Right lobe of liver (tissue), 6 donors: ENCODE data around the gene COL27A1. TPM values are rescaled to one million over a fixed set of nuclear protein-coding genes. Genes with fewer than 3 reads are reported as not detected.
A peak's percentile ranks its signal among the peaks of the same experiment; 100 is the strongest.

ENCODE experiments used
- ATAC-seq, 4 donors: fragments of 200-7000 bp; cut with Tn5 transposase; one replicate each; pipeline ENCODE4 v1.9.1; 2020; ENCODE audit warnings: mild to moderate bottlenecking in 4 of 4, moderate library complexity in 4 of 4
- DNase-seq, 3 donors: peaks; one replicate each; pipeline ENCODE4 v3.0.0-alpha.2; 2020
- H3K27ac ChIP-seq, 3 donors: fragments of 200-600 bp; one replicate each; pipeline ENCODE4 v1.8.0; 2022
- H3K27me3 ChIP-seq, 2 donors: fragments of 200-600 bp; one replicate each; pipeline ENCODE4 v1.8.0; 2022
- H3K36me3 ChIP-seq, 4 donors: fragments of 200-600 bp; sonication (generic) in 1 of 4; one replicate each; pipeline versions ENCODE4 v1.5.1 to v1.8.0; 2017 to 2022; ENCODE audit warnings: control low read depth in 1 of 4
- H3K4me1 ChIP-seq, 4 donors: fragments of 200-600 bp; sonication (generic) in 1 of 4; one replicate each; pipeline versions ENCODE4 v1.5.1 to v1.8.0; 2017 to 2022; ENCODE audit warnings: control low read depth in 1 of 4
- H3K4me3 ChIP-seq, 3 donors: fragments of 200-600 bp; one replicate each; pipeline ENCODE4 v1.8.0; 2022
- H3K9me3 ChIP-seq, 4 donors: fragments of 200-600 bp; sonication (generic) in 1 of 4; one replicate each; pipeline versions ENCODE4 v1.5.1 to v1.8.0; 2017 to 2022; ENCODE audit warnings: control low read depth in 1 of 4
- POLR2A ChIP-seq: fragments of 450-650 bp; IDR thresholded peaks from one replicate; pipeline ENCODE4 v1.6.1; 2017; ENCODE audit warnings: antibody characterized with exemption, mild to moderate bottlenecking
- WGBS: methylation state at CpG from one replicate; pipeline ENCODE4 v1.1.6; 2018; ENCODE audit warnings: low coverage, low lambda C conversion rate; ENCODE audit not compliant: insufficient coverage; ENCODE audit errors: missing lambda C conversion rate; 5-methylcytosine and 5-hydroxymethylcytosine counted together
- intact Hi-C, 2 donors: fragments of 100-400 bp; cut with DNase I; formaldehyde crosslinking; loops; one replicate each; pipeline versions ENCODE4 v1.11.2 to v1.14.1; 2022
- total RNA-seq, 6 experiments: library from RNA; depleted of rRNA in 2 of 6; stranded (reverse); fragments of >200 nt in 2 of 6; fragmentation: NEBNext Ultra II Directional in 3 of 6; extraction: Animal tissue kit (Norgen Biotek cat#: 25700) in 3 of 6; gene quantifications; one replicate each; pipeline versions ENCODE4 v1.1.0 to v1.2.4, GENCODE V29; 2016 to 2023
- TF ChIP-seq, protein P1 (sequence below), 4 donors: fragments of 200-600 bp in 3 of 4; fragments of 450-650 bp in 1 of 4; IDR thresholded peaks; one replicate each; pipeline versions ENCODE4 v1.5.1 to v1.8.0; 2016 to 2022; ENCODE audit warnings: antibody characterized with exemption in 4 of 4, mild to moderate bottlenecking in 2 of 4
- donor health status: DM: no; HTN: yes; CAD: no.
- donor health status: DM: no; HTN: no; CAD: no.
- donor health status: DM: no; HTN: no; CAD: no.
- donor health status: DM: no; HTN: yes; CAD: no.
- donor health status: DM: no; HTN: yes; CAD: no.

The COL27A1 gene
- total RNA-seq, 6 experiments from 2014 or later = 11.8 to 51.9 (median 29.3) TPM

DNA sequence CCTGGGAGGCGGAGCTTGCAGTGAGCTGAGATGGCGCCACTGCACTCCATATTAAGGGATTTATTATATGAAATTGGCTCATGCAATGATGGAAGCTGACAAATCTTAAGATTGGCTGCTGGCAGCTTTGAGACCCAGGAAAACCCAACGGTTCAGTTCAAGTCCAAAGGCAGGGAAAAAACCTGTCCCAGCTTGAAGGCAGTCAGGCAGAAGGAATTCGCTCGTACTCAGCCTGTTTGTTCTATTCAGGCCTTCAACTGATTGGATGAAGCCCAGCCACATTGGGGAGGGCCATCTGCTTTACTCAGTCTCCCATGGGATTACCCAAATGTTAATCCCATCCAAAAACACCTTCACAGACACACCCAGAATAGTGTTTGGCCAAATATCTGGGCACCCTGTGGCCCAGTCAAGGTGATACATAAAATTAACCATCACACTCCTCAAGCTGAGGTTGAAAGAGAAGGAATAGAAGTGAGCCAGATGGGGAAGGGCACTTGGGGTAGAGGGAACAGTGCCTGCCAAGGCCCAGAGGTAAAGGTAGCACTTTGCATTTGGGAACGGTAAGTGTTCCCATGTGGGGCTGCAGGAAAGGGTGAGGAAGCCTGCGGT, 159.0 kb downstream of the COL27A1 start:
- no peak overlapping the region for H3K4me3 ChIP-seq
- ATAC-seq = peak; percentile 1 to 35 (median 12)
- TF ChIP-seq, protein P1, sequence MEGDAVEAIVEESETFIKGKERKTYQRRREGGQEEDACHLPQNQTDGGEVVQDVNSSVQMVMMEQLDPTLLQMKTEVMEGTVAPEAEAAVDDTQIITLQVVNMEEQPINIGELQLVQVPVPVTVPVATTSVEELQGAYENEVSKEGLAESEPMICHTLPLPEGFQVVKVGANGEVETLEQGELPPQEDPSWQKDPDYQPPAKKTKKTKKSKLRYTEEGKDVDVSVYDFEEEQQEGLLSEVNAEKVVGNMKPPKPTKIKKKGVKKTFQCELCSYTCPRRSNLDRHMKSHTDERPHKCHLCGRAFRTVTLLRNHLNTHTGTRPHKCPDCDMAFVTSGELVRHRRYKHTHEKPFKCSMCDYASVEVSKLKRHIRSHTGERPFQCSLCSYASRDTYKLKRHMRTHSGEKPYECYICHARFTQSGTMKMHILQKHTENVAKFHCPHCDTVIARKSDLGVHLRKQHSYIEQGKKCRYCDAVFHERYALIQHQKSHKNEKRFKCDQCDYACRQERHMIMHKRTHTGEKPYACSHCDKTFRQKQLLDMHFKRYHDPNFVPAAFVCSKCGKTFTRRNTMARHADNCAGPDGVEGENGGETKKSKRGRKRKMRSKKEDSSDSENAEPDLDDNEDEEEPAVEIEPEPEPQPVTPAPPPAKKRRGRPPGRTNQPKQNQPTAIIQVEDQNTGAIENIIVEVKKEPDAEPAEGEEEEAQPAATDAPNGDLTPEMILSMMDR (IDR thresholded peaks at IDR 0.05) = no peak
- no peak for TF ChIP-seq POLR2A
- peak overlapping the region; percentile 66 to 85 (median 81) for H3K27ac ChIP-seq
- intact Hi-C loops = no loop called here
- no peaks in the 10 kb centered on the region for H3K36me3 ChIP-seq
- WGBS = 58% methylated on average over 6 of the region's 7 CpGs
- H3K4me1 ChIP-seq = peaks cover 0 to 60% (median 26%) of the 10 kb centered on the region in 4 donors
- DNase-seq = peak in 1 of 3 donors; percentile 46
- no peaks in the 10 kb centered on the region for H3K9me3 ChIP-seq
- H3K27me3 ChIP-seq = no peaks in the 10 kb centered on the region

DNA sequence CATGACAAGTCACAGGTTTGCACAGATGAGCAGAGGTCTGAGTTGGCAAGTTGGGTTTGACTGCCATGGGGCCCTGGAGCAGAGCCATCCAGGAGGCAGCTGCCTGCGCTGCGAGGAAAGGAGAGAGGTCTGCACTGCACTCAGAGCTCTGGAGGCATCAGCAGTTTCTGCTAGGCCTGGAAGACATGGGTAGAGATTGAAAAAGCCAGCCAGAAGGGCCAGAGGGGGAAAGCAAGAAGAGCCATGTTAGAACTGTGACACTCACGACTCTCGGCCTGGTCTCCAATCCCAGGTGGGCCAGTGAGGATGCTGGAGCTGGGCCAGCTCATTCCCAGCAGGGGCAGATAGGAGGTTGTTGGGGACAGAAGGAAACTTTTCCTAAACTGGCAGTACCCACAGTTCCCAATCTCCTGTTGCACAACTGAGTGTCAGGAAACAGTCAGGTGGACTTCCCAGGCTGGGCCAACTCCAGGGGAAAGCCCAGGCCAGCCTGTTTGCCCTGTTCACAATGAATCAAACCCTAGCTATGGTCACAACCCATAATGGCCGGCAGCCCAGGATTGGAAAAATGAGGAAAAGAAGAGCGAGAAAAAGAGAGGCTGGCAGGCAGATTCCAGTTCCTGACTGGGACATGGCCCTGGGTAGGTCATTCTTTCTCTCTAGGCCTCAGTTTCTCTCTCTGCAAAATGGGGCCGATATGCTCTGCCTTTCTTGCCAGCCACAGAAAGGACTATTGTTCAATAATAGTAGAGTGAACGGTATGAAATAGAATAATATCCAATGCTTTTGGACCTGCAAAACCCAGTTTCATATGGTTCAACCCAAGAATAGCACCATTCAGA, 159.8 kb downstream of the COL27A1 start:
- H3K9me3 ChIP-seq = no peaks in the 10 kb centered on the region
- TF ChIP-seq POLR2A = peak; percentile 63
- TF ChIP-seq, protein P1 (IDR thresholded peaks at IDR 0.05) = no peak
- H3K4me3 ChIP-seq = peak overlapping the region in 2 of 3 donors; percentile 8 to 26
- no peaks in the 10 kb centered on the region for H3K27me3 ChIP-seq
- no peaks in the 10 kb centered on the region for H3K36me3 ChIP-seq
- 45% methylated on average over 6 of the region's 8 CpGs for WGBS
- H3K27ac ChIP-seq = peak overlapping the region; percentile 66 to 85 (median 81)
- DNase-seq (peak; percentile 87 to 92 (median 88)), ATAC-seq (peak; percentile 75 to 85 (median 80))
- H3K4me1 ChIP-seq = peaks cover 0 to 65% (median 28%) of the 10 kb centered on the region in 4 donors
- intact Hi-C loops = no loop called here

DNA sequence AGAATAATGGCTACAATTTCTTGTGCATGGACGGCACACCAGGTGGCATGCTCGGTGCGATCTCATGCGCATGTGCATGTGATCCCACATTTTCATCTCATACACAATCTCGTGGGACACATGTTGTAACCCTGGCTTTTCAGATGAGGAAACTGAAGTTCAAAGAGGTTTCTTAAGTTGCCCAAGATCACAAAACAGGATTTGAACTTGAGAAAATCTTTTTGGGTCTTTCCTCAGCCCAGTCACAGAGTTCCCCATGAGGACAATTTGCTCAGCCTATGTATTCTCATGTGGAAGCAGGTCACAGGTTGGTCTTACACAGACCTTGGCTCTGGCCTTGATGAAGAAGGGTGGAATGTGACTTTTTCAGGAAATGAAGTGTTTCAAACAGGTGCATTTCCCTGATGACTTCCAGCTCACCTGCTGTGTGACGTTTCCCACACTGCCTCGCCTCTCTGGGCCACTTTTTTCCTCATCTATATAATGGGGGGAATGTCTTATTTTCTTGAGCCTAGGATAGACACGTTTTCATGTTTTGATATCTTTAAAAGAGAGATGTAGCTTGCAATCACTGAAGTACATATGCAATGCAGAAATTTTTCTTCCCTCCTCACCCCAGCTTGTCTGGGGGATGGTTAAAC, 160.5 kb downstream of the COL27A1 start:
- Histone ChIP-seq H3K27ac (peak overlapping the region; percentile 65 to 85 (median 81)), H3K36me3 (no peaks in the 10 kb centered on the region), H3K27me3 (no peaks in the 10 kb centered on the region), H3K4me3 (peak overlapping the region in 2 of 3 donors; percentile 8 to 26), H3K4me1 (peaks cover 0 to 68% (median 28%) of the 10 kb centered on the region in 4 donors), H3K9me3 (no peaks in the 10 kb centered on the region)
- no peak for TF ChIP-seq POLR2A
- TF ChIP-seq, protein P1 (IDR thresholded peaks at IDR 0.05) = no peak
- intact Hi-C loops = no loop called here
- WGBS = 39% methylated on average over 8 of the region's 8 CpGs
- DNase-seq (peak in 2 of 3 donors; percentile 48 to 49), ATAC-seq (peak; percentile 6 to 33 (median 26))

DNA sequence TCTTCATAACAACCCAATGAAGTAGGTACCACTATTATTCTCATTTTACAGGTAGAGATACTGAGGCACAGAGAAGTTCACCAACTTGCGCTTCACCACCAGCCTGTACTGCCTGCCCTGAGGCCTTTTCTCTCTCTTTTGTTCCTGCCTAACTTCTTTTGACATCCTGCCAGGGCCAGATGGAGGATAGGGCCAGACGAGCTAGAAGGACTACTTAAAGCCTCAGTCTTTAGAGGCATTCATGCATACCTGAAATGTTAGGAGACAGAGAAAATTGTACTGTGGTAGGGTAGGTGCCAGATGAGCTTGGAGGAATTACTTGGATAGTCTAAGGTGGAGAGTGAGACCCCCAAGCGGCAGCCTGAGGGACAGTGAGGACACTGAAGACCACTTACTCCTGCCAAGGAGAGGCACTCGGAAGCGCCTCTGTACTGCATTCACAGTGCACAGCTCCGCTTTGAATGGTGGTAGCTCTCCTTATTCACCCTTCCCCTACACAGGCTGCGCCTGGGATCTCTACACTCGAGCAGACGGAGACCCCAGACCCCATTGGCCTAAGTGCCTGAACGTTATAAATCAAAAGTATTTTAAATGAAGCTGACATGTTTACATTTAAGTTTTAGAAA, 161.4 kb downstream of the COL27A1 start:
- intact Hi-C loops = no loop called here
- Histone ChIP-seq H3K27me3 (no peaks in the 10 kb centered on the region), H3K27ac (peak overlapping the region; percentile 65 to 85 (median 81)), H3K36me3 (no peaks in the 10 kb centered on the region), H3K9me3 (no peaks in the 10 kb centered on the region), H3K4me3 (peak overlapping the region in 1 of 3 donors; percentile 26), H3K4me1 (peaks cover 0 to 77% (median 28%) of the 10 kb centered on the region in 4 donors)
- ATAC-seq = no peak
- peak in 1 of 3 donors; percentile 39 for DNase-seq
- TF ChIP-seq, protein P1 (IDR thresholded peaks at IDR 0.05) = no peak
- TF ChIP-seq POLR2A = no peak
- 67% methylated on average over 10 of the region's 10 CpGs for WGBS
